HG03108 (cell line): Measurements from ENCODE around the gene SNRK.

Source experiments
- ATAC-seq: cut with Tn5 transposase; IDR thresholded peaks from one replicate; pipeline ENCODE4 v1.9.1; 2021; ENCODE audit warnings: moderate library complexity; ENCODE audit not compliant: unreplicated experiment

Gene SNRK

GRCh38 chr3:43304126-43304525 is 17.8 kb downstream of the SNRK start:
- no peak for ATAC-seq

GRCh38 chr3:43307226-43307625 is 20.9 kb downstream of the SNRK start:
- ATAC-seq = no peak

DNA sequence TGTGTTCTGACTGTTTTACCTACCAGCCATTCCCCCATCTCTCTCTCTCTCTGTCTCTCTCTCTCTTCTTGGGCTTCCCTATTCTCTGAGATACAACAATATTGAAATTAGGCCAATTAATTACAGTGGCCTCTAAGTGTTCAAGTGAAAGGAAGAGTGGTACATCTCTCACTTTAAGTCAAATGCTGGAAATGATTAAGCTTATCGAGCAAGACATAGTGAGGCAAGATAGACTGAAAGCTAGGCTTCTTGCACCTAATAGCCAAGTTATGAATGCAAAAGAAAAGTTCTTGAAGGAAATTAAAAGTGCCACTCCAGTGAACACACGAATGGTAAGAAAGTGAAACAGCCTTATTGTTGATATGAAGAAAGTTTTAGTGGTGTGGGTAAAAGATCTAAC is 21.3 kb downstream of the SNRK start:
- no peak for ATAC-seq

- ATAC-seq = no peak
Measured at GRCh38 chr3:43309372-43310305, 23.3 kb downstream of the SNRK start.

DNA sequence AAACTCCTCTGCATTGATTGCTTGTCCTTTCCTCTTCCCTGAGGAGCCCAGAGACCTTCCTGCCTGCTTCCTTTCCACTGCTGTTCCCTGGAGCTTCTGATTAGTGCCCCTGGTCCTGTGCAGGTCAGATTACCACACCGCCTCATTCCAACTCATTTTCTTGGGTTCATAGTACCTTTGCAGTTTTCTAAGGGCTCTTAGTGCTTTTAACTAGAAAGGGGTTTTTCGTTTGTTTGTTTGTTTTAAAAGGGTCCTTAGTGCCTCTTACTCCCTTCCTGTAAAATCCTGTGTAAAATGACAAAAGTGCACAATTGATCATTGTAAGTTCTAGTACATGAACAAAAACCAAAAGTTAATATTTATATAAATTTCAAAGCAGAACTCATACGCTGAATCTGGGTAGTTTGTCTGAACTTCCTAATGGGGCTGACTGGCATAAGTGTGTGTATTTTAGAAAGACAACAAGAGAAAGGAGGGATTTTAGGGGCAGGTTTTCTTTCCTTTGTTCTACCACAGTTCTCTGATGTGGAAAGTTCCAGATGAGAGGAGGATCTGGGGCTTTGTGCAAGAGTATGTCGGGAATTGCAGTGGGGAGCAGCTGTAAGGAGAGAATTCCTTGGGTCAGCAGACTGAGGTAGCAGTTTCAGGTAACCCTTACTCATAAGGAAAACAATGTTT is 30.6 kb downstream of the SNRK start:
- no peak for ATAC-seq

- ATAC-seq = no peak
Measured at GRCh38 chr3:43317461-43318316, 31.3 kb downstream of the SNRK start.

GRCh38 chr3:43319376-43319775 is 33.0 kb downstream of the SNRK start:
- ATAC-seq = no peak

GRCh38 chr3:43319794-43320193 is 33.5 kb downstream of the SNRK start:
- no peak for ATAC-seq

GRCh38 chr3:43320288-43320687 is 33.9 kb downstream of the SNRK start:
- no peak for ATAC-seq

GRCh38 chr3:43323541-43323940 is 37.2 kb downstream of the SNRK start:
- ATAC-seq = no peak

GRCh38 chr3:43326891-43327581 is 40.7 kb downstream of the SNRK start:
- ATAC-seq = no peak

DNA sequence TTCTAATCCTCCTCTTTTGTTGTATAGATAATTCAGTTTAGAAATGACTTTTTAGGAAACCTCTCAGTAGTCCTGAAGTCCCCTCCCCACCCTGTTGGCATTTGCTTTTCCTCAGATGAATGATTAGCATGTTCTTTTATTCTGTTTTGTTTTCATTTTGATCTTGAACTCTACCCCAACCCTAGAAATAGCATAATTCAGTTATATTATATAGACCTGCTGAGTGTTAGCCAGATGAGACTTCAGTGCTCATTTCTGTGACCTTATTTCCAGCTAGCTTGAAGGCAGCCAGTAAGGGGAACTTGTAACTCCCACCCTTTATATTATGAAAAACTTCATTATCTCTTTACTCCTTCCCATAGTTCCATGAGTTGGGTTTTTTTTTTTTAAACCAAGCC is 41.2 kb downstream of the SNRK start:
- ATAC-seq = no peak

DNA sequence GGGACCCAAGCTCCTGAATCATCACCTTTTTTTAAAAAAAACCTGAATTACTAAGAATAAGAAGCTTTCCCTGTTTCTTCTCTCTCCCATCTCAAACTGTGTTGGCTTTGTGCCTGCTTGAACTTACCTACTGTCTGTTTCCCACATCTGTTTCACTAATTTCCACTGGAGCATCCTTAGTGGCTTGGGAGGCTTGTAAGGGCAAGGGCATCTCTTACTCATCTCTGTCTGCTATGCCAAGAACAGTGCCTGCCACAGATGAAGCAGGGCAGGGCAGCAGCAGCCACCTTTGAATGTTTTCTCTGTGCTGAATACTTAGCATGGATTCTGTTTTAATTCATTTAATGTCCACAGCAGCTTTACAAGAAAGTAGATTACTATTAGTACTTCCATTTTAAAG is 42.3 kb downstream of the SNRK start:
- no peak for ATAC-seq

GRCh38 chr3:43330981-43331380 is 44.6 kb downstream of the SNRK start:
- ATAC-seq = no peak

DNA sequence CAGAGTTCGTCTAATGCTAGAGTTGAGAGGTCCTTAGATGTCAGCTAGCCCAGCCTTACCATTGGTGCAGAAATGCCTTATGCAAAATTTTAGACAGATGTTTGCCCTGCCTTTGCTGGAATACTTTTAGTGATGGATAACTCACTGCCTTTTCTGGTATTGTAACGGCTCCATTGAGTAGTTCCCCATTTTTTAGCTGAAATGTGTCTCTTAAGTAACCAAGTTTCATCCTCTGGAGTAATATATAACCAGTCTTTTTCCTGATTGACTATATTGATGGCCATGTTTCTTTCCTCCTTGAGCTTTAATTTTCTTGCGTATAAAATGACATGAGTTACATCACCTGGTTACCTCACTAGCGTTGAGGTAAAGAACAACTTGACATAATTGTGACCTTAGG is 45.0 kb downstream of the SNRK start:
- no peak for ATAC-seq

DNA sequence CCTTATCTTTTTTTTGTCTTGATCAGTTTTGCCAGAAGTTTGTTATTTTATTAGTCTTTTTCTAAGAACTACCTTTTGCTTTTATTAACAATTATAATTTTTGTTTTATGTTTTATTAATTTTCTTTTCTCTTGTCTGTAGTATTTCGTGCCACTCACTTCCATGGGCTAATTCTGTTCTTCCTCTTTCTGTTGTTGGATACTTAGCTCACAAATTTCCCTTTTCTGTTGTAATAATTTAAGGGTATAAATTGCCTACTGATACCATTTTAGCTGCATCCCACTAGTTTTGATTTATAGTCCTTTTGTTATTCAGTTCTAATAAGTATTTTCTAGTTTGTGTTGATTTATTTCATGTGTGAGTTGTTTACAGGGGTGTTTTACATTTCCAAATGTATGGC is 48.6 kb downstream of the SNRK start:
- no peak for ATAC-seq

- no peak for ATAC-seq
Measured at GRCh38 chr3:43335799-43336198, 49.5 kb downstream of the SNRK start.

DNA sequence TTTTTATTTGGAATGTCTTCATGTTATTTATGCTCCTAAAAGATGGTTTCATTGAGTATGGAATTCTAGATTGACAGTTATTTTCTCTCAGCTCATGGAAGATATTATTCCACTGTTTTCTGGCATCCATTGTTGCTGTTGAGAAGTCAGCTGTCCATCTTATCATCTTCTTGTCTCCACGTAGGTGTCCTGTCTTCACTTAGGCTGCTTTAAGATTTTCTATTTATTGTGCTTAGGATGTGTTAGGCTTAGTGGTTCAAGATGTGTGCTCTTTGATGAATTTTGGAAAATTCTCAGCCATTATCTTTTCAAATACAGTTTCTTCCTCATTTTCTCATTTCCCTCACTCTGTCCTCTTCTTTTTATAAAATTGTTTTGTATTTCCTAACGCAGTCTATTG is 52.0 kb downstream of the SNRK start:
- no peak for ATAC-seq

- no peak for ATAC-seq
Measured at GRCh38 chr3:43340403-43340802, 54.1 kb downstream of the SNRK start.

DNA sequence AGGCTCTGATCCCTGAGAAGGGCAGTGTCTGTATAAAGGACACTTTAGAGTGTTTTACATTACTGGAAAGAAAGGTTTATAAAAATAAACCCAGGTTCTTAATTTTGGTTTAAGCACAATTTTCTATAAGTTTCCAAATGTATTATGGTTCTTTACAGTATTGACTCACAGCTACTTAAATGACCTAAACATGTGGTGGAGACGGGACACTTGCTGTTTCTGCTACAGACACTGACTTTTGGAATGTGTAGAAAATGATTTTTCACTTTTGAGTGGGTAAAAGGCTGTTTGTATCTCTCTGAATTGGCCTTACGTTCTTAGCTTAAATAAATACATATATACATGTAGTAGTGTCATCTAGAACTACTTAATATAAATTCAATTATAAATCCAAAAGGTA is 55.4 kb downstream of the SNRK start:
- no peak for ATAC-seq

- ATAC-seq = no peak
Measured at GRCh38 chr3:43343185-43343584, 56.8 kb downstream of the SNRK start.
